Endothelial cell of umbilical vein (primary cell): Measurements from ENCODE around the gene ANKRD34C. TPM values are rescaled to one million over a fixed set of nuclear protein-coding genes. Genes with fewer than 3 reads are reported as not detected.

Experiments
- BruUV-seq: library from RNA; stranded (reverse); fragments of 400-500 nt; replicated peaks from 2 replicates; lab custom pipeline; 2021; lab: Mats Ljungman, UMichigan
- CTCF ChIA-PET: fragments of 300-600, 350-600 bp; sonication (Branson Sonifier 250); formaldehyde crosslinking; loops from one replicate; lab custom pipeline; 2021; ENCODE audit warnings: antibody characterized with exemption, inconsistent platforms; lab: Charles Lee
- POLR2A ChIA-PET: fragments of 300-600, 350-600 bp; sonication (Branson Sonifier 250); formaldehyde crosslinking; loops from one replicate; lab custom pipeline; 2021; ENCODE audit warnings: antibody characterized with exemption, inconsistent platforms; lab: Charles Lee
- DNase-seq: peaks from one replicate; pipeline ENCODE4 v3.0.0-alpha.2; 2011; ENCODE audit warnings: low read depth, low spot score
- FAIRE-seq: peaks from 2 replicates; lab custom pipeline; 2011; peaks lifted over from hg19 to GRCh38; lab: Jason Lieb, UNC
- H2AFZ ChIP-seq: 2 replicates; pipeline ENCODE4 v1.6.0; 2012; ENCODE audit warnings: low read depth, low read length, control low read depth, inconsistent platforms
- H3K27ac ChIP-seq: 2 replicates; pipeline ENCODE4 v1.5.1; 2011; ENCODE audit warnings: low read depth, mild to moderate bottlenecking, control low read depth, low read length, moderate library complexity; ENCODE audit not compliant: insufficient read depth
- H3K27me3 ChIP-seq, 2 experiments: 2 replicates each; pipeline versions ENCODE4 v1.6.0 to v1.6.1; 2011; ENCODE audit warnings: low read length in 2 of 2, mixed read lengths in 1 of 2; ENCODE audit not compliant: control insufficient read depth in 2 of 2, insufficient read depth in 2 of 2
- H3K36me3 ChIP-seq, 2 experiments: 2 replicates in 1 of 2; 3 replicates in 1 of 2; pipeline ENCODE4 v1.5.1; 2011; ENCODE audit warnings: low read length in 2 of 2, mild to moderate bottlenecking in 1 of 2, moderate library complexity in 1 of 2; ENCODE audit not compliant: control insufficient read depth in 2 of 2, insufficient read depth in 2 of 2; ENCODE audit errors: extremely low read depth in 1 of 2
- H3K4me1 ChIP-seq: 3 replicates; pipeline ENCODE4 v1.5.1; 2011; ENCODE audit warnings: mild to moderate bottlenecking, low read length; ENCODE audit not compliant: control insufficient read depth, insufficient read depth; ENCODE audit errors: extremely low read depth
- H3K4me2 ChIP-seq: 2 replicates; pipeline ENCODE4 v1.6.1; 2011; ENCODE audit warnings: low read length, control low read depth, mixed read lengths; ENCODE audit not compliant: insufficient read depth
- H3K4me3 ChIP-seq, 3 experiments: fragments of 200-600 bp in 1 of 3; sonication (generic), shearing (Covaris generic) in 1 of 3; replicated peaks in 1 of 3; 2 replicates each; pipeline ENCODE4 v1.5.1; 2011 to 2016; ENCODE audit warnings: control low read depth in 3 of 3, low read length in 3 of 3, mild to moderate bottlenecking in 2 of 3, inconsistent platforms in 1 of 3, low read depth in 1 of 3, moderate library complexity in 1 of 3; ENCODE audit not compliant: insufficient read depth in 1 of 3
- H3K79me2 ChIP-seq: 2 replicates; pipeline ENCODE4 v1.6.0; 2012; ENCODE audit warnings: low read length, inconsistent platforms; ENCODE audit not compliant: control insufficient read depth, insufficient read depth
- H3K9ac ChIP-seq: replicated peaks from 2 replicates; pipeline ENCODE3; 2011; ENCODE audit warnings: low read length, control low read depth; ENCODE audit not compliant: insufficient read depth; ENCODE audit errors: extremely low read depth
- H3K9me1 ChIP-seq: replicated peaks from 3 replicates; pipeline ENCODE4 v1.6.0; 2011; ENCODE audit warnings: mild to moderate bottlenecking, low read length; ENCODE audit not compliant: control insufficient read depth, insufficient read depth; ENCODE audit errors: extremely low read depth
- H3K9me3 ChIP-seq: replicated peaks from 2 replicates; pipeline ENCODE4 v1.5.1; 2012; ENCODE audit warnings: low read length, inconsistent platforms; ENCODE audit not compliant: control insufficient read depth, insufficient read depth
- H4K20me1 ChIP-seq: replicated peaks from 2 replicates; pipeline ENCODE3; 2011; ENCODE audit warnings: mild to moderate bottlenecking, low read length; ENCODE audit not compliant: control insufficient read depth, insufficient read depth; ENCODE audit errors: extremely low read depth
- CTCF ChIP-seq, 2 donors: IDR thresholded peaks; 1 replicate in 1 of 2; 2 replicates in 1 of 2; pipeline ENCODE4 v1.5.1; 2011; ENCODE audit warnings: low read length in 2 of 2, mild to moderate bottlenecking in 2 of 2, moderate library complexity in 2 of 2, control low read depth in 1 of 2, inconsistent platforms in 1 of 2, low read depth in 1 of 2; ENCODE audit not compliant: insufficient read depth in 1 of 2; ENCODE audit errors: extremely low read depth in 1 of 2
- EZH2 ChIP-seq: IDR thresholded peaks from 2 replicates; pipeline ENCODE4 v1.6.1; 2012; ENCODE audit warnings: borderline replicate concordance, low read depth, mild to moderate bottlenecking, moderate library complexity, low read length, inconsistent platforms; ENCODE audit not compliant: severe bottlenecking
- FOS ChIP-seq: IDR thresholded peaks from 2 replicates; pipeline ENCODE4 v1.6.1; 2011; ENCODE audit warnings: mild to moderate bottlenecking, low read length, moderate library complexity, borderline replicate concordance; ENCODE audit not compliant: insufficient read depth
- GATA2 ChIP-seq: IDR thresholded peaks from 2 replicates; pipeline ENCODE4 v1.7.0; 2011; ENCODE audit warnings: low read depth, mild to moderate bottlenecking, moderate library complexity, mixed read lengths, low read length; ENCODE audit not compliant: insufficient read length, insufficient read depth
- JUN ChIP-seq: IDR thresholded peaks from 2 replicates; pipeline ENCODE4 v1.6.1; 2011; ENCODE audit warnings: borderline replicate concordance, low read depth; ENCODE audit not compliant: insufficient read length, insufficient read depth
- MAX ChIP-seq: IDR thresholded peaks from 2 replicates; pipeline ENCODE4 v1.6.1; 2011; ENCODE audit not compliant: insufficient read depth, insufficient read length
- MYC ChIP-seq: IDR thresholded peaks from one replicate; pipeline ENCODE4 v1.6.1; 2011; ENCODE audit warnings: mild to moderate bottlenecking, low read depth, low read length
- POLR2A ChIP-seq: IDR thresholded peaks from 2 replicates; pipeline ENCODE4 v1.6.1; 2012; ENCODE audit warnings: low read depth, mild to moderate bottlenecking, control low read depth, low read length
- POLR2AphosphoS5 ChIP-seq: IDR thresholded peaks from 2 replicates; pipeline ENCODE4 v1.6.1; 2012; ENCODE audit warnings: low read depth, mild to moderate bottlenecking, control low read depth, low read length, moderate library complexity; ENCODE audit not compliant: insufficient read depth
- dilution Hi-C: fragments of 300-500 bp; cut with MboI; formaldehyde crosslinking; loops from one replicate; pipeline ENCODE4 v1.15.0; 2019; ENCODE audit warnings: low sequenced_read_pairs; ENCODE audit not compliant: extremely low pct_ligation_motif_present
- intact Hi-C: fragments of 100-400 bp; cut with micrococcal nuclease; formaldehyde crosslinking; loops from one replicate; pipeline ENCODE4 v1.10.0; 2022
- polyA plus RNA-seq, 4 experiments: library from polyadenylated mRNA; depleted of rRNA in 3 of 4; stranded (reverse) in 3 of 4; unstranded in 1 of 4; fragments of >200 nt; gene quantifications; 2 replicates each; pipeline versions ENCODE4 v1.2.1 to v1.2.3, GENCODE V29; 2011 to 2012; ENCODE audit warnings: missing spikeins in 1 of 4
- total RNA-seq: library from RNA; stranded (reverse); gene quantifications from 2 replicates; pipeline ENCODE4 v1.2.3, GENCODE V29; 2021

ANKRD34C gene
- total and polyA plus RNA-seq, 2 donors (not counting 3 experiments of a cell fraction or from before 2014, with no cell fraction given) = not detected

GRCh38 chr15:79244876-79245275 lies 37.6 kb upstream of the ANKRD34C start:
- Histone ChIP-seq H3K4me2 (no peak overlapping the region), H3K27me3 (no peaks in the 10 kb centered on the region), H3K9ac (no peak overlapping the region), H3K79me2 (no peaks in the 10 kb centered on the region), H3K27ac (no peak overlapping the region), H3K4me1 (no peaks in the 10 kb centered on the region), H2AFZ (no peak overlapping the region), H3K9me1 (no peaks in the 10 kb centered on the region), H3K4me3 (no peak overlapping the region), H4K20me1 (no peaks in the 10 kb centered on the region), H3K9me3 (no peaks in the 10 kb centered on the region), H3K36me3 (no peaks in the 10 kb centered on the region)
- no peak for TF ChIP-seq JUN
- DNase-seq (no peak), FAIRE-seq (no peak)
- CTCF ChIA-PET = interaction anchor here (0.9 kb wide), 1 partner anchor 10 kb away, joined by 4 read pairs; no protein-coding TSS in a partner anchor
- dilution Hi-C loops (no loop called here), intact Hi-C loops (no loop called here)
- BruUV-seq = no TSS peak
- POLR2A ChIA-PET = no interaction called here

DNA sequence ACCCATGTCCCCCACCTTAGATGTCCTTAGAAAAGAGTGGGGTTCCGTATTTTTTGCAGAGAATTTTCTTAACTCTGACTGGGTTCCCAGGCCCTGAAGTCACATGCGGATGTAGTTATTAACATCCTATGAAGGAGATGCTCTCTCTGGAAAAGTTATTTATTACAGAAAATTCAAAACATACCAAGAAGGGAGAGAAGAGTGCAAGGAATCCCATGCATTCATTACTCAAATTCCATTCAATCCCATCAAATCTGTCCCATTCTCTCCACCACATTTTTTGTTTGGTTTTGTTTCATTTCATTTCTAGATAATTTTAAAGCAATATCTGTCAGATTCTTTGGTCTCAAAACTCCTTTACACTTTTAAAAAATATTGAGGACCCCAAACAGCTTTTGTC lies 34.3 kb upstream of the ANKRD34C start:
- Histone ChIP-seq H3K4me3 (no peak overlapping the region), H2AFZ (no peak overlapping the region), H3K9me1 (no peaks in the 10 kb centered on the region), H3K9ac (no peak overlapping the region), H3K79me2 (no peaks in the 10 kb centered on the region), H4K20me1 (no peaks in the 10 kb centered on the region), H3K27ac (no peak overlapping the region), H3K4me2 (no peak overlapping the region), H3K4me1 (no peaks in the 10 kb centered on the region), H3K9me3 (no peaks in the 10 kb centered on the region), H3K36me3 (no peaks in the 10 kb centered on the region), H3K27me3 (no peaks in the 10 kb centered on the region)
- FAIRE-seq (no peak), DNase-seq (no peak)
- dilution Hi-C loops (no loop called here), intact Hi-C loops (no loop called here)
- TF ChIP-seq POLR2A = no peak
- TF ChIP-seq POLR2AphosphoS5 = no peak
- TF ChIP-seq CTCF (IDR thresholded peaks at IDR 0.05; ENCODE audit: extremely low read depth in 1 of 2, insufficient read depth in 1 of 2, low read depth in 1 of 2, low read length in 2 of 2) = no peak
- no peak for TF ChIP-seq FOS
- TF ChIP-seq GATA2 = no peak
- TF ChIP-seq JUN = no peak
- TF ChIP-seq MYC = no peak
- no peak for TF ChIP-seq MAX
- no peak for TF ChIP-seq EZH2
- CTCF ChIA-PET = no interaction called here
- BruUV-seq = no TSS peak
- POLR2A ChIA-PET = no interaction called here
